Mesendoderm (in vitro differentiated cells): ENCODE results near the gene PDCD7.
"Not testable (repeated sequence)": the region's sequence is repeated elsewhere in the genome, so short reads cannot be mapped to it uniquely, and the experiment has no call there.

Source experiments
- DNase-seq: peaks from one replicate; pipeline ENCODE4 v3.0.0; 2013
- H2AK5ac ChIP-seq: 2 replicates; pipeline ENCODE4 v1.6.1; 2013; ENCODE audit warnings: low read length, inconsistent platforms
- H2BK120ac ChIP-seq: 2 replicates; pipeline ENCODE4 v1.6.1; 2013; ENCODE audit warnings: low read depth, mild to moderate bottlenecking, low read length, moderate library complexity, mixed read lengths
- H2BK15ac ChIP-seq: replicated peaks from 2 replicates; pipeline ENCODE4 v1.6.1; 2013; ENCODE audit warnings: low read depth, mild to moderate bottlenecking, moderate library complexity
- H2BK5ac ChIP-seq: 2 replicates; pipeline ENCODE4 v1.6.1; 2013; ENCODE audit warnings: low read length, inconsistent platforms
- H3K18ac ChIP-seq: 2 replicates; pipeline ENCODE4 v1.6.1; 2013; ENCODE audit warnings: mild to moderate bottlenecking, low read length, mixed read lengths
- H3K23ac ChIP-seq: one replicate; pipeline ENCODE4 v1.6.1; 2013; ENCODE audit warnings: low read length
- H3K27ac ChIP-seq: 2 replicates; pipeline ENCODE4 v1.5.1; 2013; ENCODE audit warnings: low read depth, mild to moderate bottlenecking, inconsistent platforms, low read length, moderate library complexity
- H3K27me3 ChIP-seq: 2 replicates; pipeline ENCODE4 v1.6.1; 2013; ENCODE audit warnings: low read length, control low read depth, mild to moderate bottlenecking, inconsistent platforms; ENCODE audit not compliant: insufficient read depth, poor library complexity
- H3K36me3 ChIP-seq: 2 replicates; pipeline ENCODE4 v1.6.1; 2013; ENCODE audit warnings: low read length, inconsistent platforms; ENCODE audit not compliant: control insufficient read depth, insufficient read depth
- H3K4ac ChIP-seq: one replicate; pipeline ENCODE4 v1.6.1; 2013; ENCODE audit warnings: low read depth, mild to moderate bottlenecking, low read length, moderate library complexity
- H3K4me1 ChIP-seq: 2 replicates; pipeline ENCODE4 v1.6.1; 2013; ENCODE audit warnings: low read depth, low read length, inconsistent platforms; ENCODE audit not compliant: control insufficient read depth
- H3K4me2 ChIP-seq: 2 replicates; pipeline ENCODE4 v1.6.1; 2013; ENCODE audit warnings: low read length
- H3K4me3 ChIP-seq: 2 replicates; pipeline ENCODE4 v1.5.1; 2013; ENCODE audit warnings: mild to moderate bottlenecking, low read length
- H3K56ac ChIP-seq: one replicate; pipeline ENCODE4 v1.6.1; 2013; ENCODE audit warnings: low read length
- H3K79me1 ChIP-seq: 2 replicates; pipeline ENCODE4 v1.6.1; 2013; ENCODE audit warnings: low read length, inconsistent platforms
- H3K79me2 ChIP-seq: 2 replicates; pipeline ENCODE4 v1.6.1; 2013; ENCODE audit warnings: mild to moderate bottlenecking, low read length; ENCODE audit not compliant: control insufficient read depth, insufficient read depth
- H3K9ac ChIP-seq: 2 replicates; pipeline ENCODE4 v1.6.1; 2013; ENCODE audit warnings: low read length, inconsistent platforms
- H4K5ac ChIP-seq: one replicate; pipeline ENCODE4 v1.6.1; 2013; ENCODE audit warnings: low read length
- H4K8ac ChIP-seq: one replicate; pipeline ENCODE4 v1.6.1; 2013; ENCODE audit warnings: low read depth, mild to moderate bottlenecking, control low read depth, low read length, moderate library complexity
- WGBS: extraction: QIAGEN DNeasy Blood & Tissue Kit; methylation state at CpG from one replicate; pipeline ENCODE4 v1.1.7; 2013; ENCODE audit warnings: low lambda C conversion rate, missing lambda C conversion rate; ENCODE audit not compliant: insufficient coverage; ENCODE audit errors: extremely low coverage; 5-methylcytosine and 5-hydroxymethylcytosine counted together

PDCD7 gene

GRCh38 chr15:65074946-65075345, 58.7 kb downstream of the PDCD7 start:
- not testable (repeated sequence) for H3K9ac ChIP-seq, H3K79me2 ChIP-seq, H3K4me3 ChIP-seq, H2BK15ac ChIP-seq, H2AK5ac ChIP-seq, H2BK120ac ChIP-seq, H3K27me3 ChIP-seq, H3K4me2 ChIP-seq, H2BK5ac ChIP-seq, H3K4me1 ChIP-seq, H4K5ac ChIP-seq, H3K4ac ChIP-seq, H3K36me3 ChIP-seq, DNase-seq, H3K23ac ChIP-seq, H3K27ac ChIP-seq, H3K79me1 ChIP-seq, H3K56ac ChIP-seq, H4K8ac ChIP-seq, H3K18ac ChIP-seq
- no CpG with 5 or more reads among the region's 22 CpGs for WGBS

GRCh38 chr15:65072617-65073016, 61.0 kb downstream of the PDCD7 start:
- Histone ChIP-seq H3K18ac (no peak overlapping the region), H3K56ac (no peak overlapping the region), H2BK5ac (no peak overlapping the region), H2AK5ac (no peak overlapping the region), H3K9ac (no peak overlapping the region), H3K4me3 (no peak overlapping the region), H3K79me2 (no peaks in the 10 kb centered on the region), H3K4me1 (peaks cover 5% of the 10 kb centered on the region), H2BK15ac (no peak overlapping the region), H3K4ac (no peak overlapping the region), H3K27ac (no peak overlapping the region), H4K8ac (no peak overlapping the region), H3K27me3 (no peaks in the 10 kb centered on the region), H3K23ac (no peak overlapping the region), H3K79me1 (no peaks in the 10 kb centered on the region), H3K4me2 (no peak overlapping the region), H2BK120ac (no peak overlapping the region), H3K36me3 (no peaks in the 10 kb centered on the region), H4K5ac (no peak overlapping the region)
- no CpG with 5 or more reads among the region's 3 CpGs for WGBS
- DNase-seq = no peak

GRCh38 chr15:65072027-65072426, 61.6 kb downstream of the PDCD7 start:
- peaks cover 5% of the 10 kb centered on the region for H3K4me1 ChIP-seq
- no CpG with 5 or more reads among the region's 1 CpG for WGBS
- H3K18ac ChIP-seq = no peak overlapping the region
- H2BK5ac ChIP-seq = no peak overlapping the region
- H3K79me2 ChIP-seq = no peaks in the 10 kb centered on the region
- no peak overlapping the region for H4K8ac ChIP-seq
- no peaks in the 10 kb centered on the region for H3K36me3 ChIP-seq
- H3K56ac ChIP-seq = no peak overlapping the region
- H3K79me1 ChIP-seq = no peaks in the 10 kb centered on the region
- no peak overlapping the region for H3K4me2 ChIP-seq
- no peak overlapping the region for H2BK120ac ChIP-seq
- no peak overlapping the region for H3K23ac ChIP-seq
- no peak for DNase-seq
- H2AK5ac ChIP-seq = no peak overlapping the region
- H3K4ac ChIP-seq = no peak overlapping the region
- no peak overlapping the region for H4K5ac ChIP-seq
- no peak overlapping the region for H2BK15ac ChIP-seq
- H3K9ac ChIP-seq = no peak overlapping the region
- H3K27me3 ChIP-seq = no peaks in the 10 kb centered on the region
- H3K27ac ChIP-seq = no peak overlapping the region
- H3K4me3 ChIP-seq = no peak overlapping the region

- Histone ChIP-seq H3K79me2 (no peaks in the 10 kb centered on the region), H3K9ac (no peak overlapping the region), H2BK120ac (no peak overlapping the region), H3K79me1 (no peaks in the 10 kb centered on the region), H2BK15ac (no peak overlapping the region), H3K56ac (no peak overlapping the region), H3K4me3 (no peak overlapping the region), H3K4me2 (no peak overlapping the region), H3K36me3 (no peaks in the 10 kb centered on the region), H4K5ac (no peak overlapping the region), H4K8ac (no peak overlapping the region), H2AK5ac (no peak overlapping the region), H3K23ac (no peak overlapping the region), H3K4ac (no peak overlapping the region), H3K27me3 (no peaks in the 10 kb centered on the region), H3K27ac (no peak overlapping the region), H3K4me1 (peaks cover 7% of the 10 kb centered on the region), H3K18ac (no peak overlapping the region), H2BK5ac (no peak overlapping the region)
- no CpG with 5 or more reads among the region's 5 CpGs for WGBS
- no peak for DNase-seq
These were observed 62.2 kb downstream of the PDCD7 start for GRCh38 chr15:65071381-65071811.

GRCh38 chr15:65069779-65070546, 63.6 kb downstream of the PDCD7 start:
- no peak for DNase-seq
- peak overlapping the region; percentile 46 for H2AK5ac ChIP-seq
- no peak overlapping the region for H3K18ac ChIP-seq
- no peak overlapping the region for H3K4me2 ChIP-seq
- H3K27ac ChIP-seq = no peak overlapping the region
- no peak overlapping the region for H2BK120ac ChIP-seq
- H3K36me3 ChIP-seq = no peaks in the 10 kb centered on the region
- peaks cover 14% of the 10 kb centered on the region for H3K4me1 ChIP-seq
- H4K8ac ChIP-seq = no peak overlapping the region
- peaks cover 3% of the 10 kb centered on the region for H3K79me1 ChIP-seq
- no peak overlapping the region for H3K56ac ChIP-seq
- no peak overlapping the region for H4K5ac ChIP-seq
- H3K9ac ChIP-seq = no peak overlapping the region
- WGBS = no CpG with 5 or more reads among the region's 5 CpGs
- no peaks in the 10 kb centered on the region for H3K79me2 ChIP-seq
- no peaks in the 10 kb centered on the region for H3K27me3 ChIP-seq
- H2BK15ac ChIP-seq = no peak overlapping the region
- H3K4me3 ChIP-seq = no peak overlapping the region
- no peak overlapping the region for H2BK5ac ChIP-seq
- H3K23ac ChIP-seq = no peak overlapping the region
- H3K4ac ChIP-seq = no peak overlapping the region

- Histone ChIP-seq H3K27ac (no peak overlapping the region), H3K36me3 (no peaks in the 10 kb centered on the region)
- WGBS = no CpG with 5 or more reads among the region's 1 CpG
These were observed 64.4 kb downstream of the PDCD7 start for GRCh38 chr15:65069179-65069578.

More at GRCh38 chr15:65069179-65069578, 64.4 kb downstream of the PDCD7 start:
- peak overlapping the region; percentile 57 for H3K56ac ChIP-seq
- H3K4me3 ChIP-seq = no peak overlapping the region
- no peak overlapping the region for H2BK120ac ChIP-seq
- DNase-seq = no peak
- H4K5ac ChIP-seq = no peak overlapping the region
- H3K27me3 ChIP-seq = no peaks in the 10 kb centered on the region
- H2BK5ac ChIP-seq = no peak overlapping the region
- no peak overlapping the region for H3K23ac ChIP-seq
- no peak overlapping the region for H3K18ac ChIP-seq
- no peak overlapping the region for H3K4me2 ChIP-seq
- H3K79me1 ChIP-seq = peaks cover 3% of the 10 kb centered on the region
- no peak overlapping the region for H2AK5ac ChIP-seq
- H2BK15ac ChIP-seq = no peak overlapping the region
- H3K9ac ChIP-seq = no peak overlapping the region
- peaks cover 14% of the 10 kb centered on the region for H3K4me1 ChIP-seq
- H3K79me2 ChIP-seq = no peaks in the 10 kb centered on the region
- no peak overlapping the region for H3K4ac ChIP-seq
- H4K8ac ChIP-seq = no peak overlapping the region
